Adipocyte (in vitro differentiated cells): Measurements from ENCODE around the gene LYPD8.
"Not testable (repeated sequence)": the region's sequence is repeated elsewhere in the genome, so short reads cannot be mapped to it uniquely, and the experiment has no call there.

Experiments used
- DNase-seq: peaks from one replicate; pipeline ENCODE4 v3.0.0-alpha.2; 2015; ENCODE audit warnings: low read depth
- H3K27me3 ChIP-seq: replicated peaks from 2 replicates; pipeline ENCODE4 v1.7.0; 2013; ENCODE audit warnings: mild to moderate bottlenecking, low read length, moderate library complexity; ENCODE audit not compliant: control insufficient read depth, insufficient read depth
- H3K36me3 ChIP-seq: 2 replicates; pipeline ENCODE4 v1.7.0; 2013; ENCODE audit warnings: low read length, mild to moderate bottlenecking, moderate library complexity; ENCODE audit not compliant: control insufficient read depth, insufficient read depth, severe bottlenecking
- H3K4me1 ChIP-seq: 2 replicates; pipeline ENCODE4 v1.7.0; 2013; ENCODE audit warnings: mild to moderate bottlenecking, low read length, moderate library complexity; ENCODE audit not compliant: control insufficient read depth, insufficient read depth
- H3K4me3 ChIP-seq: 2 replicates; pipeline ENCODE4 v1.7.0; 2013; ENCODE audit warnings: mild to moderate bottlenecking, low read length, moderate library complexity
- H3K9ac ChIP-seq: 2 replicates; pipeline ENCODE4 v1.7.0; 2013; ENCODE audit warnings: mild to moderate bottlenecking, low read length, moderate library complexity
- H3K9me3 ChIP-seq: 2 replicates; pipeline ENCODE4 v1.7.0; 2013; ENCODE audit warnings: mild to moderate bottlenecking, low read length, moderate library complexity; ENCODE audit not compliant: control insufficient read depth

Gene LYPD8

DNA sequence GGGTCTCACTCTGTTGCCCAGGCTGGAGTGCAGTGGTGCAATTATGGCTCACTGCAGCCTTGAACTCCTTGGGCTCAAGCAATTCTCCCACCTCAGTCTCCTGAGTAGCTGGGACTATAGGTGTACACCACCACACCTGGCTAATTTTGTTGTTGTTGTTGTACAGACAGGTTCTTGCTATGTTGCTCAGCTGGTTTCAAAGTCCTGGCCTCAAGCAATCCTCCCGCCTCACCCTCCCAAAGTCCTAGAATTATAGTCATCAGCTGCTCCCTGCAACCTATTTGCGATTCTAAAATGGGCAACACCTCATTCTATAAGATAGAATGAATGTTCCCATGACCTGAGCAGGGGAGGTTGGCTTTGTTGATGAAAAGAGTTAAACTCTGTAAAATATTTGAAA, 33.8 kb upstream of the LYPD8 start:
- not testable (repeated sequence) for H3K36me3 ChIP-seq, H3K27me3 ChIP-seq, H3K9ac ChIP-seq, H3K4me1 ChIP-seq, H3K9me3 ChIP-seq, H3K4me3 ChIP-seq, DNase-seq

DNA sequence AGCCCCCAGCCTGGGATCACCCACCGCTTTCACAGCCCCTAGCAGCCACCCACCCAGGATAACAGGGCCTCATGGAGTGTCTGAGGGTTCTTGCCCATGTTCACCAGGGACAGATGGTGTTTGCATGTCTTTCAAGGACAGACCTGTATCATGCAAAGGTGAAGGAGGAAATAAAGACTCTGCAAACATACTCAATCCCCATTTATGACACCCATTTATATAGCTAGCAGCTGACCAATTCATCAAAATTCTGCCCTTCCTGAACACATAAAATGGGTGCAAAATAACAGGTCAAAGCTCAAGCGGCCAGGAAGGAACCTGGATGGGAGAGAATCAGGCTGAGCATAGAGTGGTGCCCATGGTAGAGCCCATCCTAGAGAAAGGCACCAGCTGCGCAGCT, 32.8 kb upstream of the LYPD8 start:
- Histone ChIP-seq H3K9me3 (peaks cover 1% of the 10 kb centered on the region), H3K4me3 (no peak overlapping the region), H3K27me3 (no peaks in the 10 kb centered on the region), H3K4me1 (no peaks in the 10 kb centered on the region), H3K36me3 (no peaks in the 10 kb centered on the region), H3K9ac (no peak overlapping the region)
- no peak for DNase-seq

DNA sequence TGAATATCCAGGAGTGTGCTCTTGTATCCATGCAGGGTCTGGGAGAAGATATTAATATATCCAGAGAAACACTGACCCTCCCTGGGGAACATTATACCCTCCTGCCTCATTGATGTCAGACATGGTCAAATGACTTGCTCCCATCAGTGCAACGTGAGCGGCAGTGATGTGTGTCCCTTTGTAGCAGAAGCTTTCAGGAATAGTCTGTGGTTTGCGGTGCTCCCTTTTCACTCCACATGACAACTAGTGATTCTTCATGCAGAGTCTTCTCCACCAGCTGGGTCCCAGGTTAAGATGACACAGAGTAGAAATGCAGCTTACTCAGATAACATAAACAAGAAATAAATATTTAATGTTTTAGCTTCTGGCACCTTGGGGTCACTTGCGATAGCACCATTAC, 31.9 kb upstream of the LYPD8 start:
- Histone ChIP-seq H3K27me3 (no peaks in the 10 kb centered on the region), H3K4me3 (no peak overlapping the region), H3K4me1 (no peaks in the 10 kb centered on the region), H3K36me3 (no peaks in the 10 kb centered on the region), H3K9ac (no peak overlapping the region), H3K9me3 (no peaks in the 10 kb centered on the region)
- no peak for DNase-seq

DNA sequence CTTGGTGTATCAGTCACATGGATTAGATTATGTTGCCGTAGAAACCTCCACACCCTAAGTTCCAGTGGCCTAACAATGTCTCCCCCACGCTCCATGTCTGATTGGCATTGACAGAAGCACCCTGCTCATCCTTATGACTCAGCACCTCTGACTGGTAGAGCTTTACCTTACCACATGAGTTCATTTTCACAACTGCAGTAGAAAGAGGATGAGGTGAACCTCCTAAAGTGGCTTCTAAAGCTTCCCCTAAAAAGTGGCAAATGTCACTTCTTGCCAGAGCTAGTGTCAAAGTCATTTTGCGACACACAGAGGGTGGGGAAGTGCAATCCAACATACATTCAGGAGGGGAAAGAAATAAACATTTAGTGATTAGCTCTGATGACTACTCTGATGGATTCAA, 30.6 kb upstream of the LYPD8 start:
- H3K9ac ChIP-seq, result no peak overlapping the region
- H3K36me3 ChIP-seq, result no peaks in the 10 kb centered on the region
- no peak for DNase-seq
- no peaks in the 10 kb centered on the region for H3K27me3 ChIP-seq
- H3K4me3 ChIP-seq, result no peak overlapping the region
- no peaks in the 10 kb centered on the region for H3K4me1 ChIP-seq
- no peaks in the 10 kb centered on the region for H3K9me3 ChIP-seq

DNA sequence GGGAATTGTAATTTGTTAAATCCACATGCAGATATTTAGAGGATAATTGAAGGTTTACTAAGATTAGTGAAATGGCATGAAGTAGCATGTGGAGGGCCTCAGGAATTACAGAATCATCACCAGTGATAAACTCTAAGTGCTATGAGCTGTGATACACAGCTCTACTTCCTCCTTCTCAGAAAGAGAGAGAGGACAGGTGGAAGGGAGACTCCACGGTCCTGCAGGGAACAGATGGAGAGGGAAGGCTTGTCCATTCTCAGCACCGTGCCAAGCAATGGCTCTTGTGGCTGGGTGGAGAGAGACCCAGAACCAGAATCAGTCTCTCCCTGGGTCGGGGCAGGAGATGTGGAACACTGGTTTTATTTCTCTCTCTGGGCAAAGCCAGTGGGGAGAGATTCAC, 27.8 kb upstream of the LYPD8 start:
- H3K9ac ChIP-seq, result no peak overlapping the region
- H3K27me3 ChIP-seq, result no peaks in the 10 kb centered on the region
- no peaks in the 10 kb centered on the region for H3K9me3 ChIP-seq
- no peaks in the 10 kb centered on the region for H3K4me1 ChIP-seq
- no peaks in the 10 kb centered on the region for H3K36me3 ChIP-seq
- no peak for DNase-seq
- no peak overlapping the region for H3K4me3 ChIP-seq

DNA sequence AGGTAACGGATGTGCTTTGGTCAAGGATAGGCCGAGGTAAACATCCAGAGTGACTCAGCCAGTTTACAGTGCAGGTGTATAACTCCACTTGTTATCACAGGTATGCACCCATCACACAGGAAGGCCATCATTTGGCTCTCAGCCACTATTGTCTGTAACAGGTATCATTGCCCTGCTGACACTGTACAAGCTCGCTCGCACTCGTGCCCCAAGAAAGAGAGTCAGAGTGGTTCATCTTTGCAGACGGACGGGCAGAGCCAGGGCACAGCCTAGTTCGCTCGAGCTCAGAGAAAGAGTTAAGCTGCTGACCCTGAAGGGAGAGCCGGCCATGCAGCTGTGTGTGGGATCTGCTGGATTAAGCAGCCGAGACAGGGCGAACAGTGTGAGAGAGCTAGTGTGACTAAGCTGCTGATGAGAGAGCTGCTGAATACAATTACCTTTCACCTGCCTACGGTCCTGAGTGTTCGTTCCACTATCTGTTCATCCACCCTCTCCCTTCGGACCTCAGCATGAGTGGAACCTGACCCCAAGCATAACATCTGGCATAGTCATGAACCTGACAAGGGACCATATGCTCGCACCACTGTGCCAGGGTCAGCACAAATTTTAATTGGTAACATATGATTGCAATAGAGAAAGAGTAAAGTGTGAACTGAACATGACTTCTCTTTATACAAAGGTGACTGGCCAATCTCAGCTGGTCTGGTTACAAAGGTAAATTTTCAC, 27.0 kb upstream of the LYPD8 start:
- Histone ChIP-seq H3K4me1 (no peaks in the 10 kb centered on the region), H3K4me3 (no peak overlapping the region), H3K9me3 (no peaks in the 10 kb centered on the region), H3K36me3 (no peaks in the 10 kb centered on the region), H3K9ac (no peak overlapping the region), H3K27me3 (no peaks in the 10 kb centered on the region)
- no peak for DNase-seq

DNA sequence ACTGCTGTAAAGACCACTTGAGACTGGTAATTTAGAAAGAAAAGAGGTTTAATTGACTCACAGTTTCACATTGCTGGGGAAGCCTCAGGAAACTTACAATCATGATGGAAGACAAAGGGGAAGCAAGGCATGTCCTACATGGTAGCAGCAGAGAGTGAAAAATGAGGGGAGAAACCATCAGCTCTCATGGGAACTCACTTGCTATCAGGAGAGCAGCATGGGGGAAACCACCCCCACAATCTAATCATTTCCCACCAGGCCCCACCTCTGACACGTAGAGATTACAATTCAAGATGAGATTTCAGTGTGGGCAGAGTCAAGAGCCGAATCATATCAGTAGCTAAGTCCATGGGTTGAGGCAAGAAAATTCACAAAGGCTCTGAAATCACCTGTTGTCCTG, 23.8 kb upstream of the LYPD8 start:
- H3K9ac ChIP-seq, result no peak overlapping the region
- H3K36me3 ChIP-seq, result no peaks in the 10 kb centered on the region
- H3K27me3 ChIP-seq, result no peaks in the 10 kb centered on the region
- no peaks in the 10 kb centered on the region for H3K9me3 ChIP-seq
- DNase-seq, result no peak
- no peak overlapping the region for H3K4me3 ChIP-seq
- no peaks in the 10 kb centered on the region for H3K4me1 ChIP-seq

DNA sequence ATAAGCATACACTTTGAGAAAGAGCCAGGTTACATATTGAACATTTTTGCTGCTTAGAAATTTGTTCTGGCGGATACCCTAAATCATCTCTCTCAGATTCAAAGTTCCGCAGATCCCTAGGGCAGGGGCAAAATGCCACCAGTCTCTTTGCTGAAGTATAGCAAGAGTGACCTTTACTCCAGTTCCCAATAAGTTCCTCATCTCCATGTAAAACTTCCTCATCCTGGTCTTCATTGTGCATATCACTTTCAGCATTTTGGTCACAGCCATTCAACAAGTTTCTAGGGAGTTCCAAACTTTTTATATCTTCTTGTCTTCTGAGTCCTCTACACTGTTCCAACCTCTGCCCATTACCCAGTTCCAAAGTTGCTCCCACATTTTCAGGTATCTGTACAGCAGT, 23.3 kb upstream of the LYPD8 start:
- Histone ChIP-seq H3K9me3 (no peaks in the 10 kb centered on the region), H3K4me3 (no peak overlapping the region), H3K36me3 (no peaks in the 10 kb centered on the region), H3K27me3 (no peaks in the 10 kb centered on the region), H3K9ac (no peak overlapping the region), H3K4me1 (no peaks in the 10 kb centered on the region)
- DNase-seq, result no peak

DNA sequence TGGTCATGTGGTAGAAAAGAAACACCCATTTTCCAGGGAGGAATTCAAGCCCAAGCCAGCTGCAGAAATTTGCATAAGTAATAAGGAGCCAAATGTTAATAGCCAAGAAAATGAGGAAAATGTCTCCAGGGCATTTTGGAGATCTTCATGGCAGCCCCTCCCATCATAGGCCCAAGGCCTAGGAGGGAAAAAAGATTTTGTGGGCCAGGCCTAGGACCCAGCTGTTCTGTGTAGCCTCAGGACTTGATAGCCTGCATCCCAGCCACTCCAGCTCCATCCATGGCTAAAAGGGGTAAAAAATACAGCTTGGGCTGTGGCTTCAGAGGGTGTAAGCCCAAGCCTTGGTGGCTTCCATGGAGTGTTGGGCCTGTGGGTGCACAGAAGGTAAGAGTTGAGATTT, 21.4 kb upstream of the LYPD8 start:
- Histone ChIP-seq H3K9ac (no peak overlapping the region), H3K9me3 (no peaks in the 10 kb centered on the region), H3K27me3 (no peaks in the 10 kb centered on the region), H3K4me1 (no peaks in the 10 kb centered on the region), H3K36me3 (no peaks in the 10 kb centered on the region), H3K4me3 (no peak overlapping the region)
- DNase-seq, result no peak

DNA sequence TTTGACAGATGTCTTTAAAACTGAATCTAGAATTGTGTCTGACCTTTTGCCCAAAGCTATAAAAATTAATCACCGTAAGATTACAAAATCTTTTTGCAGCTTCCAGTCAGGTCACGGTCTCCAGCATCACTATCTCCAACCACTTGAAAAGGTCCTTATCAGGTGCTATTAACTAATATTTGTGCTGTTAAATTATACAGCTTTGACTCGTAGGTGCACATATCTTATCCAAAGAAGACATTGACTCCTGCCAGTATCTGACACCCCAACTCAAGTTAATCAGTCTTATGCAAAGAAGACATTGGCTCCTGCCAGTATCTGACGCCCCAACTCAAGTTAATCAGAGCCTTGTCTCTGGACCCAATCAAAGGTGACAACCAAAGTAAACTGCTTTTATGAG, 19.9 kb upstream of the LYPD8 start:
- no peak for DNase-seq
- Histone ChIP-seq H3K9ac (no peak overlapping the region), H3K36me3 (no peaks in the 10 kb centered on the region), H3K4me1 (no peaks in the 10 kb centered on the region), H3K27me3 (no peaks in the 10 kb centered on the region), H3K9me3 (no peaks in the 10 kb centered on the region), H3K4me3 (no peak overlapping the region)

DNA sequence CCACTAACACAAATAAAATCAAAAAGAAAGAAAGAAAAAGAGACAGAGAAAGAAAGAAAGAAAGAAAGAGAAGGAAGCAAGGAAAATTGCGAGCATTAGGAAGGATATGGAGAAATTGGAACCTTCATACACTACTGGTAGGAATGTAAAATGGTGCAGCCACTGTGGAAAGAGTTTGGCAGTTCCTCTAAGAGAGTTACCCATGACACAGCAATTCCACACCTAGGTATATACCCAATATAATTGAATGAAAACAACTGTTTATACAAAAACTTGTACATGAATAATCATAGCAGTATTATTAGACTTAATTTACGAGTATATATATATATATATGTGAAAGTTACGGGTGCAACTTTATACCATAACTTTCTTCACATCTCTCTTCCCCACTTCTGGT, 4.1 kb upstream of the LYPD8 start:
- H3K9me3 ChIP-seq, result no peaks in the 10 kb centered on the region
- H3K9ac ChIP-seq, result no peak overlapping the region
- H3K4me3 ChIP-seq, result no peak overlapping the region
- no peaks in the 10 kb centered on the region for H3K36me3 ChIP-seq
- H3K4me1 ChIP-seq, result no peaks in the 10 kb centered on the region
- H3K27me3 ChIP-seq, result no peaks in the 10 kb centered on the region
- DNase-seq, result no peak

DNA sequence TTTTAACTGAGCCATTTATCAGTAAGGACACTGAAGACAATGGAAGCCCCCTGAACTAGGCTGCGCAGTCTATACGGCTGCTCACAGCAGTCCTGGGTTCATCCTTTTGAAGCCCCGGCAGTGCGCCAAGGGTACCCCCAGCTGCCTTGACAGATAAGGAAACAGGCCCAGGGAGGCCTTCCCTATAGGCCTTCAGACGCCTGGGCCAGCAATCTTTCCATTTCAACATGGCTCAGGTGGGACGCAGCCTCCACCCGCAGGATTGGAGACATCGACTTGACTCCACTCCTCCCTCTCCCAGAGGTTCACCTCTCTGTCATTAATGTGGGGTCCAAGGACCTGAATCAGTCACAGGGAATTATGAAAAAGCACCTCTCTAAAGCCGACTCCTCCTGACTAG, 2.8 kb upstream of the LYPD8 start:
- no peak overlapping the region for H3K4me3 ChIP-seq
- no peak overlapping the region for H3K9ac ChIP-seq
- no peaks in the 10 kb centered on the region for H3K36me3 ChIP-seq
- no peaks in the 10 kb centered on the region for H3K9me3 ChIP-seq
- no peaks in the 10 kb centered on the region for H3K27me3 ChIP-seq
- DNase-seq, result no peak
- no peaks in the 10 kb centered on the region for H3K4me1 ChIP-seq
